ENCODE results near the gene FAM118B. TPM values are rescaled to one million over a fixed set of nuclear protein-coding genes. Genes with fewer than 3 reads are reported as not detected.

FAM118B gene
- total RNA-seq, 1 donor from 2014 or later, result 28.3 TPM

- Histone ChIP-seq H3K27ac (ENCODE audit: low read depth, low read length) (no peak overlapping the region), H3K27me3 (ENCODE audit: insufficient read depth, low read length) (no peaks in the 10 kb centered on the region), H3K4me2 (ENCODE audit: low read length) (no peak overlapping the region), H3K4me3 (ENCODE audit: insufficient read depth, low read depth, low read length) (no peak overlapping the region), H2AFZ (ENCODE audit: low read depth, low read length) (no peak overlapping the region), H3K4me1 (ENCODE audit: insufficient read depth, low read length) (no peaks in the 10 kb centered on the region), H3K9me3 (ENCODE audit: insufficient read depth, low read depth, low read length) (no peaks in the 10 kb centered on the region), H3K36me3 (ENCODE audit: insufficient read depth, low read length) (no peaks in the 10 kb centered on the region), H3K9ac (ENCODE audit: low read length) (no peak overlapping the region), H4K20me1 (ENCODE audit: insufficient read depth, low read length) (no peaks in the 10 kb centered on the region), H3K79me2 (ENCODE audit: insufficient read depth, low read length) (no peaks in the 10 kb centered on the region)
- peak; percentile 91 for TF ChIP-seq CTCF (IDR thresholded peaks at IDR 0.05; ENCODE audit: insufficient read depth, low read depth, low read length)
- TF ChIP-seq EZH2 (IDR thresholded peaks at IDR 0.05; ENCODE audit: insufficient read depth, low read length), result no peak
- no peak for FAIRE-seq
- Mint-ChIP-seq H3K27me3 (ENCODE audit: low read depth, unreplicated experiment) (no peaks in the 10 kb centered on the region), H3K9me3 (ENCODE audit: unreplicated experiment) (no peaks in the 10 kb centered on the region), H3K4me3 (ENCODE audit: unreplicated experiment) (no peak overlapping the region), H3K27ac (ENCODE audit: unreplicated experiment) (peak overlapping the region; percentile 34), H3K36me3 (ENCODE audit: low read depth, unreplicated experiment) (peaks cover 5% of the 10 kb centered on the region), H3K4me1 (ENCODE audit: low read depth, unreplicated experiment) (peaks cover 14% of the 10 kb centered on the region)
- DNase-seq (ENCODE audit: low read depth), result peak; percentile 38
These were observed 98.8 kb downstream of the FAM118B start for GRCh38 chr11:126310200-126310991.

GRCh38 chr11:126310992-126311310 lies 99.4 kb downstream of the FAM118B start:
- no peak overlapping the region for H2AFZ ChIP-seq (ENCODE audit: low read depth, low read length)

More at GRCh38 chr11:126310992-126311310, 99.4 kb downstream of the FAM118B start:
- FAIRE-seq, result no peak
- H3K27me3 ChIP-seq (ENCODE audit: insufficient read depth, low read length), result no peaks in the 10 kb centered on the region
- TF ChIP-seq CTCF (IDR thresholded peaks at IDR 0.05; ENCODE audit: insufficient read depth, low read depth, low read length), result no peak
- no peak for TF ChIP-seq EZH2 (IDR thresholded peaks at IDR 0.05; ENCODE audit: insufficient read depth, low read length)
- Mint-ChIP-seq H3K9me3 (ENCODE audit: unreplicated experiment) (peaks cover 2% of the 10 kb centered on the region), H3K4me1 (ENCODE audit: low read depth, unreplicated experiment) (peaks cover 14% of the 10 kb centered on the region), H3K36me3 (ENCODE audit: low read depth, unreplicated experiment) (peaks cover 7% of the 10 kb centered on the region), H3K27me3 (ENCODE audit: low read depth, unreplicated experiment) (no peaks in the 10 kb centered on the region), H3K4me3 (ENCODE audit: unreplicated experiment) (no peak overlapping the region), H3K27ac (ENCODE audit: unreplicated experiment) (peak overlapping the region; percentile 34)
- H3K4me3 ChIP-seq (ENCODE audit: insufficient read depth, low read depth, low read length), result no peak overlapping the region
- DNase-seq (ENCODE audit: low read depth), result no peak
- H3K4me1 ChIP-seq (ENCODE audit: insufficient read depth, low read length), result no peaks in the 10 kb centered on the region
- H4K20me1 ChIP-seq (ENCODE audit: insufficient read depth, low read length), result no peaks in the 10 kb centered on the region
- no peaks in the 10 kb centered on the region for H3K36me3 ChIP-seq (ENCODE audit: insufficient read depth, low read length)
- no peak overlapping the region for H3K4me2 ChIP-seq (ENCODE audit: low read length)
- no peaks in the 10 kb centered on the region for H3K79me2 ChIP-seq (ENCODE audit: insufficient read depth, low read length)
- no peak overlapping the region for H3K27ac ChIP-seq (ENCODE audit: low read depth, low read length)
- H3K9me3 ChIP-seq (ENCODE audit: insufficient read depth, low read depth, low read length), result no peaks in the 10 kb centered on the region
- H3K9ac ChIP-seq (ENCODE audit: low read length), result no peak overlapping the region

All from astrocyte (in vitro differentiated cells and primary cell).